ENCODE measurements around the gene LRP6.
"Not testable (repeated sequence)": the region's sequence is repeated elsewhere in the genome, so short reads cannot be mapped to it uniquely, and the experiment has no call there.

Gene LRP6

GRCh38 chr12:12116677-12117076 lies 150.2 kb downstream of the LRP6 start:
- no CpG with 5 or more reads among the region's 2 CpGs for WGBS, 2 donors (ENCODE audit: extremely low coverage in 2 of 2, insufficient read length in 2 of 2, insufficient replicate concordance in 1 of 2)
- Histone ChIP-seq H3K4me2 (ENCODE audit: insufficient read depth, low read length, poor library complexity, severe bottlenecking) (no peak overlapping the region), H3K36me3 (replicated peaks in 1 of 2; ENCODE audit: control insufficient read depth in 2 of 2, insufficient read depth in 2 of 2, low read length in 2 of 2) (peaks cover 10 to 76% of the 10 kb centered on the region in 2 donors), H3K4me3 (ENCODE audit: low read length in 2 of 2) (no peak overlapping the region), H2BK120ac (ENCODE audit: low read depth, low read length) (no peak overlapping the region), H3K4me1 (ENCODE audit: control insufficient read depth in 2 of 2, insufficient read depth in 1 of 2, low read depth in 1 of 2, low read length in 2 of 2) (no peaks in the 10 kb centered on the region), H2BK15ac (ENCODE audit: low read length) (no peak overlapping the region), H2AK5ac (ENCODE audit: low read depth, low read length) (no peak overlapping the region), H4K91ac (ENCODE audit: low read depth, low read length, poor library complexity) (no peak overlapping the region), H4K8ac (ENCODE audit: low read depth, low read length) (no peak overlapping the region), H2BK12ac (ENCODE audit: low read length) (no peak overlapping the region), H3K4ac (ENCODE audit: low read length) (no peak overlapping the region), H3K9me3 (replicated peaks in 1 of 2; ENCODE audit: control insufficient read depth in 2 of 2, insufficient read depth in 1 of 2, low read depth in 1 of 2, low read length in 2 of 2) (no peaks in the 10 kb centered on the region), H2BK5ac (ENCODE audit: low read length) (no peak overlapping the region), H3K27me3 (ENCODE audit: control insufficient read depth in 3 of 3, insufficient read depth in 3 of 3, low read depth in 1 of 3, low read length in 3 of 3) (no peaks in the 10 kb centered on the region), H3K14ac (ENCODE audit: low read length) (no peak overlapping the region), H3K18ac (ENCODE audit: low read length) (no peak overlapping the region), H3K79me1 (ENCODE audit: low read depth, low read length) (no peaks in the 10 kb centered on the region), H3K9ac (ENCODE audit: low read depth, low read length, poor library complexity) (no peak overlapping the region), H2AFZ (ENCODE audit: low read length) (no peak overlapping the region), H3K23ac (ENCODE audit: low read depth, low read length, poor library complexity) (no peak overlapping the region), H3K27ac (replicated peaks; ENCODE audit: low read length) (no peak overlapping the region)
- DNase-seq (ENCODE audit: low spot score): no peak

GRCh38 chr12:12115514-12115913 lies 151.3 kb downstream of the LRP6 start:
- H2AK5ac ChIP-seq (ENCODE audit: low read depth, low read length): no peak overlapping the region
- no peak overlapping the region for H3K14ac ChIP-seq (ENCODE audit: low read length)
- no peaks in the 10 kb centered on the region for H3K9me3 ChIP-seq (replicated peaks in 1 of 2; ENCODE audit: control insufficient read depth in 2 of 2, insufficient read depth in 1 of 2, low read depth in 1 of 2, low read length in 2 of 2)
- H4K91ac ChIP-seq (ENCODE audit: low read depth, low read length, poor library complexity): no peak overlapping the region
- WGBS, 2 donors (ENCODE audit: extremely low coverage in 2 of 2, insufficient read length in 2 of 2, insufficient replicate concordance in 1 of 2): no CpG with 5 or more reads among the region's 4 CpGs
- H2AFZ ChIP-seq (ENCODE audit: low read length): no peak overlapping the region
- H2BK5ac ChIP-seq (ENCODE audit: low read length): no peak overlapping the region
- H3K27me3 ChIP-seq (ENCODE audit: control insufficient read depth in 3 of 3, insufficient read depth in 3 of 3, low read depth in 1 of 3, low read length in 3 of 3): no peaks in the 10 kb centered on the region
- no peak overlapping the region for H2BK120ac ChIP-seq (ENCODE audit: low read depth, low read length)
- no peak overlapping the region for H2BK15ac ChIP-seq (ENCODE audit: low read length)
- no peaks in the 10 kb centered on the region for H3K4me1 ChIP-seq (ENCODE audit: control insufficient read depth in 2 of 2, insufficient read depth in 1 of 2, low read depth in 1 of 2, low read length in 2 of 2)
- no peak overlapping the region for H3K4me3 ChIP-seq (ENCODE audit: low read length in 2 of 2)
- H3K27ac ChIP-seq (replicated peaks; ENCODE audit: low read length): no peak overlapping the region
- no peak overlapping the region for H4K8ac ChIP-seq (ENCODE audit: low read depth, low read length)
- H3K18ac ChIP-seq (ENCODE audit: low read length): no peak overlapping the region
- H3K9ac ChIP-seq (ENCODE audit: low read depth, low read length, poor library complexity): no peak overlapping the region
- no peak for DNase-seq (ENCODE audit: low spot score)
- H3K23ac ChIP-seq (ENCODE audit: low read depth, low read length, poor library complexity): no peak overlapping the region
- no peak overlapping the region for H3K4me2 ChIP-seq (ENCODE audit: insufficient read depth, low read length, poor library complexity, severe bottlenecking)
- no peak overlapping the region for H3K4ac ChIP-seq (ENCODE audit: low read length)
- no peaks in the 10 kb centered on the region for H3K79me1 ChIP-seq (ENCODE audit: low read depth, low read length)
- no peak overlapping the region for H2BK12ac ChIP-seq (ENCODE audit: low read length)
- H3K36me3 ChIP-seq (replicated peaks in 1 of 2; ENCODE audit: control insufficient read depth in 2 of 2, insufficient read depth in 2 of 2, low read length in 2 of 2): peaks cover 6 to 64% of the 10 kb centered on the region in 2 donors

GRCh38 chr12:12110923-12111555 lies 155.8 kb downstream of the LRP6 start:
- not testable (repeated sequence) for H3K9ac ChIP-seq (ENCODE audit: low read depth, low read length, poor library complexity); DNase-seq (ENCODE audit: low spot score); H4K91ac ChIP-seq (ENCODE audit: low read depth, low read length, poor library complexity); H3K4me1 ChIP-seq (ENCODE audit: control insufficient read depth in 2 of 2, insufficient read depth in 1 of 2, low read depth in 1 of 2, low read length in 2 of 2); H3K14ac ChIP-seq (ENCODE audit: low read length); H2AFZ ChIP-seq (ENCODE audit: low read length); H3K4ac ChIP-seq (ENCODE audit: low read length); H2BK15ac ChIP-seq (ENCODE audit: low read length); H3K27me3 ChIP-seq (ENCODE audit: control insufficient read depth in 3 of 3, insufficient read depth in 3 of 3, low read depth in 1 of 3, low read length in 3 of 3); H3K79me1 ChIP-seq (ENCODE audit: low read depth, low read length); H2BK12ac ChIP-seq (ENCODE audit: low read length); H3K27ac ChIP-seq (replicated peaks; ENCODE audit: low read length); H3K18ac ChIP-seq (ENCODE audit: low read length); H2BK120ac ChIP-seq (ENCODE audit: low read depth, low read length); H3K23ac ChIP-seq (ENCODE audit: low read depth, low read length, poor library complexity); H2AK5ac ChIP-seq (ENCODE audit: low read depth, low read length); H3K4me2 ChIP-seq (ENCODE audit: insufficient read depth, low read length, poor library complexity, severe bottlenecking); H2BK5ac ChIP-seq (ENCODE audit: low read length); H4K8ac ChIP-seq (ENCODE audit: low read depth, low read length); H3K4me3 ChIP-seq (ENCODE audit: low read length in 2 of 2)
- H3K9me3 ChIP-seq (replicated peaks in 1 of 2; ENCODE audit: control insufficient read depth in 2 of 2, insufficient read depth in 1 of 2, low read depth in 1 of 2, low read length in 2 of 2): peaks cover 6 to 14% of the 10 kb centered on the region in 2 donors
- peaks cover 6 to 30% of the 10 kb centered on the region in 2 donors for H3K36me3 ChIP-seq (replicated peaks in 1 of 2; ENCODE audit: control insufficient read depth in 2 of 2, insufficient read depth in 2 of 2, low read length in 2 of 2)
- WGBS, 2 donors (ENCODE audit: extremely low coverage in 2 of 2, insufficient read length in 2 of 2, insufficient replicate concordance in 1 of 2): 100% methylated on average over 1 of the region's 37 CpGs; no CpG with 5 or more reads in 1 of the 2 donors

GRCh38 chr12:12108441-12109058 lies 158.3 kb downstream of the LRP6 start:
- Histone ChIP-seq H3K4ac (ENCODE audit: low read length) (no peak overlapping the region), H3K4me3 (ENCODE audit: low read length in 2 of 2) (no peak overlapping the region), H3K27ac (replicated peaks; ENCODE audit: low read length) (no peak overlapping the region), H2AK5ac (ENCODE audit: low read depth, low read length) (no peak overlapping the region), H3K4me1 (ENCODE audit: control insufficient read depth in 2 of 2, insufficient read depth in 1 of 2, low read depth in 1 of 2, low read length in 2 of 2) (no peaks in the 10 kb centered on the region), H2BK120ac (ENCODE audit: low read depth, low read length) (no peak overlapping the region), H3K23ac (ENCODE audit: low read depth, low read length, poor library complexity) (no peak overlapping the region), H3K79me1 (ENCODE audit: low read depth, low read length) (no peaks in the 10 kb centered on the region), H2AFZ (ENCODE audit: low read length) (no peak overlapping the region), H3K14ac (ENCODE audit: low read length) (no peak overlapping the region), H3K9ac (ENCODE audit: low read depth, low read length, poor library complexity) (no peak overlapping the region), H4K91ac (ENCODE audit: low read depth, low read length, poor library complexity) (no peak overlapping the region), H3K9me3 (replicated peaks in 1 of 2; ENCODE audit: control insufficient read depth in 2 of 2, insufficient read depth in 1 of 2, low read depth in 1 of 2, low read length in 2 of 2) (peaks cover 8 to 22% of the 10 kb centered on the region in 2 donors), H2BK5ac (ENCODE audit: low read length) (no peak overlapping the region), H2BK12ac (ENCODE audit: low read length) (no peak overlapping the region), H2BK15ac (ENCODE audit: low read length) (no peak overlapping the region), H4K8ac (ENCODE audit: low read depth, low read length) (no peak overlapping the region), H3K27me3 (ENCODE audit: control insufficient read depth in 3 of 3, insufficient read depth in 3 of 3, low read depth in 1 of 3, low read length in 3 of 3) (no peaks in the 10 kb centered on the region), H3K36me3 (replicated peaks in 1 of 2; ENCODE audit: control insufficient read depth in 2 of 2, insufficient read depth in 2 of 2, low read length in 2 of 2) (peaks cover 6 to 16% of the 10 kb centered on the region in 2 donors), H3K18ac (ENCODE audit: low read length) (no peak overlapping the region), H3K4me2 (ENCODE audit: insufficient read depth, low read length, poor library complexity, severe bottlenecking) (no peak overlapping the region)
- WGBS, 2 donors (ENCODE audit: extremely low coverage in 2 of 2, insufficient read length in 2 of 2, insufficient replicate concordance in 1 of 2): no CpG with 5 or more reads among the region's 1 CpG
- DNase-seq (ENCODE audit: low spot score): no peak

All from neuronal stem cell (in vitro differentiated cells).